GM12873 (cell line): ENCODE data around the gene PTBP1.

Experiments used
- TF ChIP-seq, protein P1 (sequence below): IDR thresholded peaks from 2 replicates; pipeline ENCODE4 v1.5.1; 2012; ENCODE audit warnings: low read depth, mild to moderate bottlenecking, moderate library complexity, low read length, control low read depth; ENCODE audit not compliant: insufficient read depth; ENCODE audit errors: missing control alignments

The PTBP1 gene

DNA sequence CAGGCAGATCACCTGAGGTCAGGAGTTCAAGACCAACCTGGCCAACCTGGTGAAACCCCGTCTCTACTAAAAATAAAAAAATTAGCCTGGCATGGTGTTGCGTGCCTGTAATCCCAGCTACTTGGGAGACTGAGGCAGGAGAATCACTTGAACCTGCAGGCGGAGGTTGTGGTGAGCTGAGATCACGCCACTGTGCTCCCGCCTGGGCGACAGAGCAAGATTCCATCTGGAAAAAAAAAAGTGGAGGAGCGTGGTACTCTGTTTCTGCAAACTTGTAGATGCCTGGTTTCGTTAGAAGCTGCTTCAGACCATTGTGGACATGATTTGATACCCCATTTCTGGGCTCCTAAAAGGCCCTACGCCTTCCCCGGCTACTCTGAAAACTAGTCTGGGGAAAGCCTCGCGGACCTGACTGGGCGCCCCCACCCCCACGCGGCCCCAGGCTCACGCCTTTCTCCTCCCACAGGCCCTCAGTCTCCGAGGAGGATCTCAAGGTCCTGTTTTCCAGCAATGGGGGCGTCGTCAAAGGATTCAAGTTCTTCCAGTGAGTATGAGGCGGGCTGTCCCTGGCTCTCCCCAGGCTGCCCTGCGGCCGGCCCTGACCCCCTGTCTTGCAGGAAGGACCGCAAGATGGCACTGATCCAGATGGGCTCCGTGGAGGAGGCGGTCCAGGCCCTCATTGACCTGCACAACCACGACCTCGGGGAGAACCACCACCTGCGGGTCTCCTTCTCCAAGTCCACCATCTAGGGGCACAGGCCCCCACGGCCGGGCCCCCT, 13.0 kb downstream of the PTBP1 start:
- TF ChIP-seq, protein P1, sequence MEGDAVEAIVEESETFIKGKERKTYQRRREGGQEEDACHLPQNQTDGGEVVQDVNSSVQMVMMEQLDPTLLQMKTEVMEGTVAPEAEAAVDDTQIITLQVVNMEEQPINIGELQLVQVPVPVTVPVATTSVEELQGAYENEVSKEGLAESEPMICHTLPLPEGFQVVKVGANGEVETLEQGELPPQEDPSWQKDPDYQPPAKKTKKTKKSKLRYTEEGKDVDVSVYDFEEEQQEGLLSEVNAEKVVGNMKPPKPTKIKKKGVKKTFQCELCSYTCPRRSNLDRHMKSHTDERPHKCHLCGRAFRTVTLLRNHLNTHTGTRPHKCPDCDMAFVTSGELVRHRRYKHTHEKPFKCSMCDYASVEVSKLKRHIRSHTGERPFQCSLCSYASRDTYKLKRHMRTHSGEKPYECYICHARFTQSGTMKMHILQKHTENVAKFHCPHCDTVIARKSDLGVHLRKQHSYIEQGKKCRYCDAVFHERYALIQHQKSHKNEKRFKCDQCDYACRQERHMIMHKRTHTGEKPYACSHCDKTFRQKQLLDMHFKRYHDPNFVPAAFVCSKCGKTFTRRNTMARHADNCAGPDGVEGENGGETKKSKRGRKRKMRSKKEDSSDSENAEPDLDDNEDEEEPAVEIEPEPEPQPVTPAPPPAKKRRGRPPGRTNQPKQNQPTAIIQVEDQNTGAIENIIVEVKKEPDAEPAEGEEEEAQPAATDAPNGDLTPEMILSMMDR = no peak

DNA sequence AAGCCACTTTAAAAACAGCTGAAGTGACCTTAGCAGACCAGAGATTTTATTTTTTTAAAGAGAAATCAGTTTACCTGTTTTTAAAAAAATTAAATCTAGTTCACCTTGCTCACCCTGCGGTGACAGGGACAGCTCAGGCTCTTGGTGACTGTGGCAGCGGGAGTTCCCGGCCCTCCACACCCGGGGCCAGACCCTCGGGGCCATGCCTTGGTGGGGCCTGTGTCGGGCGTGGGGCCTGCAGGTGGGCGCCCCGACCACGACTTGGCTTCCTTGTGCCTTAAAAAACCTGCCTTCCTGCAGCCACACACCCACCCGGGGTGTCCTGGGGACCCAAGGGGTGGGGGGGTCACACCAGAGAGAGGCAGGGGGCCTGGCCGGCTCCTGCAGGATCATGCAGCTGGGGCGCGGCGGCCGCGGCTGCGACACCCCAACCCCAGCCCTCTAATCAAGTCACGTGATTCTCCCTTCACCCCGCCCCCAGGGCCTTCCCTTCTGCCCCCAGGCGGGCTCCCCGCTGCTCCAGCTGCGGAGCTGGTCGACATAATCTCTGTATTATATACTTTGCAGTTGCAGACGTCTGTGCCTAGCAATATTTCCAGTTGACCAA, 13.7 kb downstream of the PTBP1 start:
- TF ChIP-seq, protein P1 = no peak

DNA sequence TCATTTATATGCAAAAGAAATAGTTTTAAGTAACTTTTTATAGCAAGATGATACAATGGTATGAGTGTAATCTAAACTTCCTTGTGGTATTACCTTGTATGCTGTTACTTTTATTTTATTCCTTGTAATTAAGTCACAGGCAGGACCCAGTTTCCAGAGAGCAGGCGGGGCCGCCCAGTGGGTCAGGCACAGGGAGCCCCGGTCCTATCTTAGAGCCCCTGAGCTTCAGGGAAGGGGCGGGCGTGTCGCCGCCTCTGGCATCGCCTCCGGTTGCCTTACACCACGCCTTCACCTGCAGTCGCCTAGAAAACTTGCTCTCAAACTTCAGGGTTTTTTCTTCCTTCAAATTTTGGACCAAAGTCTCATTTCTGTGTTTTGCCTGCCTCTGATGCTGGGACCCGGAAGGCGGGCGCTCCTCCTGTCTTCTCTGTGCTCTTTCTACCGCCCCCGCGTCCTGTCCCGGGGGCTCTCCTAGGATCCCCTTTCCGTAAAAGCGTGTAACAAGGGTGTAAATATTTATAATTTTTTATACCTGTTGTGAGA, 14.3 kb downstream of the PTBP1 start:
- TF ChIP-seq, protein P1 = no peak

DNA sequence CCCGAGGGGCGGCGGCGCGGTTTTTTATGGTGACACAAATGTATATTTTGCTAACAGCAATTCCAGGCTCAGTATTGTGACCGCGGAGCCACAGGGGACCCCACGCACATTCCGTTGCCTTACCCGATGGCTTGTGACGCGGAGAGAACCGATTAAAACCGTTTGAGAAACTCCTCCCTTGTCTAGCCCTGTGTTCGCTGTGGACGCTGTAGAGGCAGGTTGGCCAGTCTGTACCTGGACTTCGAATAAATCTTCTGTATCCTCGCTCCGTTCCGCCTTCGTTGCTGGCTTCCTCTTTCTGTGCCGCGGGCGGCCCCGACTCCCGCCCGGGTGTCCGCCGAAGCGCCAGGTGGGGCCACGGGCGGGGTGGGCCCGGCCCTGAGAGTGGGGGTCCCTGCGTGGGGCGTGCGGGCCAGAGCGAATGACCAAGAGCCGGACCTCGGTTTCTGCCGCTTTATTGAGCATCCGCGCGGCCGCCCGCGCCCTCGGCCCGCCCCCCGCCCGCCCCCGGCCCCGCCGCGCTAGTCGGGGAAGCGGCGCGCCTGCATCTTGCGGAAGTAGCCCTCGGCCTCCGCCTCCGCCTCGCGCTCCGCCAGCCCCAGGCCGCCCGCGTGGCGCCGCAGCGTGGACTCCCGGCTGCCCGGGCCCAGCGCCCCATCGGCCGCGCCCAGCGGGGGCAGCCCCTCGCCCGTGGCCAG, 14.9 kb downstream of the PTBP1 start:
- TF ChIP-seq, protein P1 = no peak

DNA sequence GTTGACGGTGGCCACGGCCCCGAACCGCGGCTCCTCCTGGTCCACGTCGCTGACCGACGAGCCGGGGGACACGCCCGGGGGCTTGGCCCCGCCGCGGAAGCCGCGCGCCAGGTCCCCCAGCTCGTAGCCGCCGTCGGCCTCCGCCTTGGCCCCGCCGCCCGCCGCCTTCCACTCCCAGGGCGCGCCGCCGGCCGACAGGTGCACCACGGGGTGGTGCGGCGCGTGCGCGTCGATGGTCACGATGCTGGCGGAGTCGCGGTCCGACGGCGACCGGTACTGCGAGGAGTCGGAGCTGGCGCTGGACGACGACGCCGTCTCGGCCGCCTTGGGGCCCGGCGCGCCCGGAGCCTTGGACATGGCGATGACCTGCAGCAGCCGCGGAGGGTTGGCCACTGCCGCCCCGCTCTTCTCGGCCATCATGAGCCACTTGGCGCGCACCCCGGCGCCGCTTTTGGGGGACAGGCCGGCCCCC, 15.5 kb downstream of the PTBP1 start:
- TF ChIP-seq, protein P1 = no peak

DNA sequence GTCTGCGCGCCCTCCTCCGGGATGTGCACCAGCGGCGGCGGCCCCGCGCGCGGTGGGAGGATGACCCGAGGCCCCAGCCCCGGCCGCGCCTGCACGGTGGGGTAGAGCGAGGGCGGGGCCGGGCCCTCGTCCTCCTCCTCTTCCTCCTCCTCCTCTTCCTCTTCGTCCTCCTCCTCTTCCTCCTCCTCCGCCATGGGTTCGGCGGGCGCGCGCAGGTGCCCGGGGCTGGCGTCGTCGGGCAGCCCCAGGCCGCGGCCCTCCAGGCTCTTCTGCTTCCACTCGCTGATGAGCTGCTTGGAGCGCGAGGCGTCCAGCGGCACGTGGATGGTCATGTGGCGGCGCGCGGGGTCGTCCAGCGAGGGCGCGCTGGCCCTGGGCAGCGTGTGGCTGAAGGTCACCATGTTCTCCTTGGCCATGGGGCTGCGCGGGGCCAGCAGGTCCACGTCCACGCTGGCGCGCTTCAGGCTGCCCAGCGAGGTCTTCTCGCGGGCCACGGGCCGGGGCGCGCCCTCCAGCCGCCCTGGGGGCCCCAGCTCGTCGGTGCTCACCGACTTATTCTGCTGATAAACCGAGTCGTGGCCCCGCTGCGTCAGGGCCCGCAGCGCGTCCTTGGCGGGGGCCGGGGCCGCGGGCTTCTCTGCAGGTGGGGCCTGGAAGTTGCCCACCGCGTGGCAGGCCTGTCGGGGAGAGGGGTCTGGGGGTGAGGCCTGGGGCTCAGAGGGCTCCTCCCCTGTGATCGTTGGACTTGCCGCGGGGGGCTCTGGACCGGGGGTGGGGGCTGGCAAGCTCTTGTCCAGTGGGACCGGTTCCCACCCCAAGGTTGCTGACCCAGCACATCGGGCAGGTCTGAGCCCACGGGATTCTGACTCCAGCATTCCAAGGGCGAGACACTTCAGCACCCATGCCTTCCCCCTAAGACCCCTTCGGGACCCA, 16.2 kb downstream of the PTBP1 start:
- TF ChIP-seq, protein P1 = no peak
